Panc1 (cell line): ENCODE data around the gene ACKR2. TPM values are rescaled to one million over a fixed set of nuclear protein-coding genes. Genes with fewer than 3 reads are reported as not detected.

Experiments used
- ATAC-seq: fragments of 200-7000 bp; cut with Tn5 transposase; 2 replicates; pipeline ENCODE4 v1.9.1; 2020; ENCODE audit warnings: mild to moderate bottlenecking, moderate library complexity
- BruUV-seq: library from RNA; stranded (reverse); fragments of 400-500 nt; replicated peaks from 2 replicates; lab custom pipeline; 2021; lab: Mats Ljungman, UMichigan
- CTCF ChIA-PET: fragments of 300-600 bp; sonication (Branson Sonifier 250); formaldehyde crosslinking; loops from one replicate; lab custom pipeline; 2022; ENCODE audit warnings: antibody characterized with exemption; lab: Charles Lee
- POLR2A ChIA-PET: fragments of 300-600 bp; sonication (Branson Sonifier 250); formaldehyde crosslinking; loops from one replicate; lab custom pipeline; 2022; ENCODE audit warnings: antibody characterized with exemption; lab: Charles Lee
- DNase-seq: peaks from one replicate; pipeline ENCODE4 v3.0.0-alpha.2; 2010; ENCODE audit warnings: low read depth, low spot score
- H3K27ac ChIP-seq: 2 replicates; pipeline ENCODE4 v1.5.1; 2011; ENCODE audit warnings: mild to moderate bottlenecking, low read length, inconsistent platforms
- H3K27me3 ChIP-seq: fragments of 200-500 bp; sonication (Bioruptor generic); 2 replicates; pipeline ENCODE4 v1.6.0; 2014; ENCODE audit warnings: low read length, inconsistent platforms; ENCODE audit not compliant: control insufficient read depth, insufficient read depth
- H3K36me3 ChIP-seq: fragments of 200-500 bp; sonication (Bioruptor generic); 2 replicates; pipeline ENCODE4 v1.5.1; 2014; ENCODE audit warnings: inconsistent platforms, mild to moderate bottlenecking, low read length, moderate library complexity; ENCODE audit not compliant: control insufficient read depth, insufficient read depth
- H3K4me1 ChIP-seq: 2 replicates; pipeline ENCODE4 v1.5.1; 2011; ENCODE audit warnings: inconsistent platforms, mild to moderate bottlenecking, low read length, moderate library complexity; ENCODE audit not compliant: control insufficient read depth, insufficient read depth
- H3K4me3 ChIP-seq, 2 experiments: 2 replicates each; pipeline ENCODE4 v1.5.1; 2011 to 2012; ENCODE audit warnings: low read depth in 2 of 2, low read length in 2 of 2, mild to moderate bottlenecking in 2 of 2, inconsistent platforms in 1 of 2, moderate library complexity in 1 of 2
- H3K9me3 ChIP-seq: fragments of 200-500 bp; sonication (Bioruptor generic); 2 replicates; pipeline ENCODE4 v1.5.1; 2014; ENCODE audit warnings: low read depth, mild to moderate bottlenecking, inconsistent platforms, low read length, moderate library complexity; ENCODE audit not compliant: control insufficient read depth, insufficient read depth
- POLR2AphosphoS5 ChIP-seq: IDR thresholded peaks from 2 replicates; pipeline ENCODE4 v1.6.1; 2012; ENCODE audit warnings: mild to moderate bottlenecking, low read depth, low read length, moderate library complexity
- SIN3A ChIP-seq: IDR thresholded peaks from 2 replicates; pipeline ENCODE4 v1.6.1; 2012; ENCODE audit warnings: low read depth, mild to moderate bottlenecking, low read length, moderate library complexity, borderline replicate concordance; ENCODE audit not compliant: insufficient read depth
- TCF7L2 ChIP-seq: IDR thresholded peaks from 2 replicates; pipeline ENCODE4 v1.6.1; 2011; ENCODE audit warnings: mild to moderate bottlenecking, low read depth, low read length, inconsistent platforms
- in situ Hi-C: cut with HindIII; loops from 2 replicates; pipeline ENCODE4 v1.10.0; 2016; ENCODE audit warnings: low sequenced_read_pairs, low pct_unique_long_range_greater_than_20kb
- intact Hi-C: fragments of 100-400 bp; cut with micrococcal nuclease; formaldehyde crosslinking; loops from one replicate; pipeline ENCODE4 v1.10.0; 2022; ENCODE audit not compliant: unreplicated experiment
- total RNA-seq: library from RNA; stranded (reverse); gene quantifications from one replicate; pipeline ENCODE4 v1.2.1, GENCODE V29; 2021; ENCODE audit not compliant: unreplicated experiment
- TF ChIP-seq, protein P1 (sequence below), 2 experiments: IDR thresholded peaks; 2 replicates each; pipeline ENCODE4 v1.6.1; 2011 to 2012; ENCODE audit warnings: low read depth in 2 of 2, control low read depth in 1 of 2, low read length in 1 of 2, mild to moderate bottlenecking in 1 of 2, moderate library complexity in 1 of 2; ENCODE audit not compliant: insufficient read depth in 1 of 2
- TF ChIP-seq, protein P2 (sequence below): fragments of 450-650 bp; IDR thresholded peaks from 2 replicates; pipeline ENCODE4 v1.5.1; 2017; ENCODE audit warnings: mild to moderate bottlenecking

The ACKR2 gene
- total RNA-seq, 1 experiment from 2014 or later: not detected

DNA sequence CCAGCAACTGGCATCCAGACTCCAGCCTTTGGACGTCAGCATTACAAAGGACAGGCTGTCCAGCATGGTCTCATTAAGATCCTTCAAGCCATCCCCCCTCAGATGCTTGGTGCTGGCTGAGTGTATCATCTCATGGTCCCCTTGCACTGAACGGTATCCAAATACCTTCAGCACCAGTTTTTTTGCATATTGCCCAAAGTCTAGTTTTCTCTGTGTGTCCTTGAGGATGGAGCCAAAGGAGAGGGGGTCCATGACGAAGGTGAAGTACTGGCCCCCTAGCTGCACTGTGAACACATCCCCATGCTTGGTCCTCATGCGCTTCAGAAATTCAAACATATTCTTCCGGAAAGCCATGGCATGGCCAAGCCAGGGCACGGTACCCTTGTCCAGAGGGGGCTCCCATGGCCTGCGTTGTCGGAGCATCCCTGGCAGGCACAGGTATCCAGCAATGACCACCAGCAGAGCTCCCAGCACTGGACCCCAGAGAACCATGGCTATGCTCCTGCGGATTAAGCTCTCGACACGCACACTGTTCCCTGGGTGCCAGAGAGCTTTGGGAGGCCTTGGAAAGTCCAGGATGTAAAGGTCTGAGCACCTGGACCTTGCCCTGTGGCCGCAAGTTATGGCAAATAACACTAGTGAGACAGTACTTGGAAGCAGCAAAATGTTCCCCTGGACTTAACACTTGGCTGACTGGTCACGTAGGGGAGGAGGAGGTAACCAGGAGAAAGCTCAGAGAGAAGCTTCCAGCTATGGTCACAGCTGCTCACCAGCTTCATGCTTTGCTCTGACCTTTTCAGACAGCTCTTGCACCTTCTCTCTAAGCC, 66.3 kb downstream of the ACKR2 start, which contains the start of gene CYP8B1:
TSS of gene CYP8B1 (minus strand) at position 555 of the 827 bp plus-strand sequence. CDS start at position 492, 63 bp downstream.
- no peaks in the 10 kb centered on the region for H3K9me3 ChIP-seq
- intact Hi-C loops: no loop called here
- no peak within 1 kb of the TSS for H3K4me3 ChIP-seq
- TF ChIP-seq, protein P1, sequence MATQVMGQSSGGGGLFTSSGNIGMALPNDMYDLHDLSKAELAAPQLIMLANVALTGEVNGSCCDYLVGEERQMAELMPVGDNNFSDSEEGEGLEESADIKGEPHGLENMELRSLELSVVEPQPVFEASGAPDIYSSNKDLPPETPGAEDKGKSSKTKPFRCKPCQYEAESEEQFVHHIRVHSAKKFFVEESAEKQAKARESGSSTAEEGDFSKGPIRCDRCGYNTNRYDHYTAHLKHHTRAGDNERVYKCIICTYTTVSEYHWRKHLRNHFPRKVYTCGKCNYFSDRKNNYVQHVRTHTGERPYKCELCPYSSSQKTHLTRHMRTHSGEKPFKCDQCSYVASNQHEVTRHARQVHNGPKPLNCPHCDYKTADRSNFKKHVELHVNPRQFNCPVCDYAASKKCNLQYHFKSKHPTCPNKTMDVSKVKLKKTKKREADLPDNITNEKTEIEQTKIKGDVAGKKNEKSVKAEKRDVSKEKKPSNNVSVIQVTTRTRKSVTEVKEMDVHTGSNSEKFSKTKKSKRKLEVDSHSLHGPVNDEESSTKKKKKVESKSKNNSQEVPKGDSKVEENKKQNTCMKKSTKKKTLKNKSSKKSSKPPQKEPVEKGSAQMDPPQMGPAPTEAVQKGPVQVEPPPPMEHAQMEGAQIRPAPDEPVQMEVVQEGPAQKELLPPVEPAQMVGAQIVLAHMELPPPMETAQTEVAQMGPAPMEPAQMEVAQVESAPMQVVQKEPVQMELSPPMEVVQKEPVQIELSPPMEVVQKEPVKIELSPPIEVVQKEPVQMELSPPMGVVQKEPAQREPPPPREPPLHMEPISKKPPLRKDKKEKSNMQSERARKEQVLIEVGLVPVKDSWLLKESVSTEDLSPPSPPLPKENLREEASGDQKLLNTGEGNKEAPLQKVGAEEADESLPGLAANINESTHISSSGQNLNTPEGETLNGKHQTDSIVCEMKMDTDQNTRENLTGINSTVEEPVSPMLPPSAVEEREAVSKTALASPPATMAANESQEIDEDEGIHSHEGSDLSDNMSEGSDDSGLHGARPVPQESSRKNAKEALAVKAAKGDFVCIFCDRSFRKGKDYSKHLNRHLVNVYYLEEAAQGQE (IDR thresholded peaks at IDR 0.05; ENCODE audit: insufficient read depth in 1 of 2, low read depth in 2 of 2, low read length in 1 of 2): no peak
- TF ChIP-seq POLR2AphosphoS5: no peak
- TF ChIP-seq TCF7L2: no peak
- TF ChIP-seq, protein P2, sequence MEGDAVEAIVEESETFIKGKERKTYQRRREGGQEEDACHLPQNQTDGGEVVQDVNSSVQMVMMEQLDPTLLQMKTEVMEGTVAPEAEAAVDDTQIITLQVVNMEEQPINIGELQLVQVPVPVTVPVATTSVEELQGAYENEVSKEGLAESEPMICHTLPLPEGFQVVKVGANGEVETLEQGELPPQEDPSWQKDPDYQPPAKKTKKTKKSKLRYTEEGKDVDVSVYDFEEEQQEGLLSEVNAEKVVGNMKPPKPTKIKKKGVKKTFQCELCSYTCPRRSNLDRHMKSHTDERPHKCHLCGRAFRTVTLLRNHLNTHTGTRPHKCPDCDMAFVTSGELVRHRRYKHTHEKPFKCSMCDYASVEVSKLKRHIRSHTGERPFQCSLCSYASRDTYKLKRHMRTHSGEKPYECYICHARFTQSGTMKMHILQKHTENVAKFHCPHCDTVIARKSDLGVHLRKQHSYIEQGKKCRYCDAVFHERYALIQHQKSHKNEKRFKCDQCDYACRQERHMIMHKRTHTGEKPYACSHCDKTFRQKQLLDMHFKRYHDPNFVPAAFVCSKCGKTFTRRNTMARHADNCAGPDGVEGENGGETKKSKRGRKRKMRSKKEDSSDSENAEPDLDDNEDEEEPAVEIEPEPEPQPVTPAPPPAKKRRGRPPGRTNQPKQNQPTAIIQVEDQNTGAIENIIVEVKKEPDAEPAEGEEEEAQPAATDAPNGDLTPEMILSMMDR: no peak
- TF ChIP-seq SIN3A: no peak
- no peak for ATAC-seq
- in situ Hi-C loops: no loop called here
- no peak within 1 kb of the TSS for H3K27ac ChIP-seq
- no peaks in the 10 kb centered on the region for H3K4me1 ChIP-seq
- H3K36me3 ChIP-seq: no peaks in the 10 kb centered on the region
- ChIA-PET CTCF (no interaction called here), POLR2A (no interaction called here)
- no peaks in the 10 kb centered on the region for H3K27me3 ChIP-seq
- BruUV-seq: no TSS peak
- DNase-seq: no peak

DNA sequence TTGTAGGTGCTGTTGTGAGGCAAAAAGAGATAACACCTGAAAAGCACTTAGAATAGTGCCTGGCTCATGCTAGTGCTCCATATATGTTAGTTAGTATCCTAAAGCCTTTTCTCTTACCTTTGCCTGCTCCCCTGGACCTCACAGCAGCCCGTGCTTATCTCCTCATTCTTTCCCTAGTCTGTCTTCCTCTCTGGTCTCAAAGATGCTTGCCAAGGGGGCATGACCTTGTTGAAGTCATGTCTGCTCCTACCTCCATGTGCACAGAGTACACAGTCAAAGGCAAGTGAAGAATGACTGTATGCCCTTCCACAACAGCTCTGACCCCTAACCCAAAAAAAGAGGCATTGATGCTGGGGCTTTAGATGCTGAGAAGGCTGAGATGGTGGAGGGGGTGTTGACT, 67.2 kb downstream of the ACKR2 start:
- Histone ChIP-seq H3K9me3 (no peaks in the 10 kb centered on the region), H3K4me3 (no peak overlapping the region), H3K27me3 (no peaks in the 10 kb centered on the region), H3K4me1 (no peaks in the 10 kb centered on the region), H3K36me3 (no peaks in the 10 kb centered on the region), H3K27ac (no peak overlapping the region)
- DNase-seq (no peak), ATAC-seq (no peak)
- in situ Hi-C loops (no loop called here), intact Hi-C loops (no loop called here)
- ChIA-PET POLR2A (no interaction called here), CTCF (no interaction called here)
- TF ChIP-seq, protein P2: no peak
- TF ChIP-seq TCF7L2 (no peak), POLR2AphosphoS5 (no peak), SIN3A (no peak)
- TF ChIP-seq, protein P1 (IDR thresholded peaks at IDR 0.05; ENCODE audit: insufficient read depth in 1 of 2, low read depth in 2 of 2, low read length in 1 of 2): no peak
- no TSS peak for BruUV-seq
